ENCODE results near the gene CCNG2.

Gene CCNG2

DNA sequence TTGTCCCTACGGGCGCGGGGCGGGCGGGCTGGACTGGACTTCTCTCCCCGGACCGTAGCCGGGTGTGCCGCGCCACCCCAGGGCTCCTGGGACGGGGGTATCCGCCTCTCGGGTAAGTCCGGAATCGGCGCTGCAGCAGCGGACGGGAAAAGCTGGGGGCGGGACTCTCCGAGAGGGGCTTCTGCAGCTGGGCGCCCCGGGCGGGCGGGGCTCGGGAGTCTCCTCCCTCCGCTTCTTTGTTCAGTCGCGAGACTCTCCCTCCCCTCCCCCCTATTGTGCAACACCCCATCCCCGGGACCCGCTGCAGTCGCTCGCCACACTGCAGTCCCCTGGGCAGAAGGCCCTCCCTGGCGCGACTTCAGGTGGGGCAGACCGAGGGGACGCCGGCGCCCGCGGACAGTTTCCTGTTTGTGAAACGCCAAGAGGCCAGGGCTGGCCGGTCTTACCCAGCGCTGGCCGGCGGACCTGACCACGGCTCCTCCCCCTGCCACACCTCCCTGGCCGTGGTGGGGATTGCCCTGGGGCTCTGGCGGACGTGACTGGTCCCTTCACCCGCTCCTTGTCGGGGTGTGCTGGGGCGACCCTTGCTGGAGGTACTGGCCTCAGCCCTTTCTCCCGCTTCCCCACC, 966 bp downstream of the CCNG2 start:
- Mint-ChIP-seq H3K9me3 (no peaks in the 10 kb centered on the region), H3K36me3 (peaks cover 3% of the 10 kb centered on the region), H3K27ac (no peak overlapping the region), H3K4me1 (peaks cover 39% of the 10 kb centered on the region), H3K27me3 (no peaks in the 10 kb centered on the region), H3K4me3 (peak overlapping the region; percentile 96)

- peaks cover 43% of the 10 kb centered on the region for H3K4me1 Mint-ChIP-seq
- H3K36me3 Mint-ChIP-seq, result peaks cover 4% of the 10 kb centered on the region
- H3K4me3 Mint-ChIP-seq, result peak overlapping the region; percentile 96
- peak overlapping the region; percentile 55 for H3K27ac Mint-ChIP-seq
- H3K27me3 Mint-ChIP-seq, result no peaks in the 10 kb centered on the region
- no peaks in the 10 kb centered on the region for H3K9me3 Mint-ChIP-seq
Measured at GRCh38 chr4:77158487-77158861, 1.5 kb downstream of the CCNG2 start.

DNA sequence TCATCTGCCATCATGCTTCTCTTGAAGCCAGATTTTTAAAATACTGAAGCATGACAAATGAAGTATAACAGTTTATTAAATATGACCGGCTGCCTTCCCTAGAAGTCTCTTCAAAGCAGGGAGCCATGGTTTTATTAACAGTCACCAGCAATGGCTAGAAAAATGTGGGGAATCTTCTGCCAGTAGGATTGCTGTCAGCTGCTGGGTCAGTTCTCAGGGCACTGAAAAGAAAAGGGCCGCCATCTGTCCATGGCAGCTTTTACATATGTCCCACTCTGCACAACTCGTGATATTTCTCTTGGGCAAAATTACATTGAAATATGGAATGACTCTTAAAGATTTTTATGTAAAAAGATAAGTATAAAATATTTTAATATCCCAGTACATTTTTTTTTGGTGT, 2.8 kb downstream of the CCNG2 start:
- no peak overlapping the region for H3K27ac Mint-ChIP-seq
- no peaks in the 10 kb centered on the region for H3K9me3 Mint-ChIP-seq
- no peak overlapping the region for H3K4me3 Mint-ChIP-seq
- peaks cover 43% of the 10 kb centered on the region for H3K4me1 Mint-ChIP-seq
- peaks cover 4% of the 10 kb centered on the region for H3K36me3 Mint-ChIP-seq
- H3K27me3 Mint-ChIP-seq, result no peaks in the 10 kb centered on the region

- peaks cover 6% of the 10 kb centered on the region for H3K36me3 Mint-ChIP-seq
- H3K27me3 Mint-ChIP-seq, result no peaks in the 10 kb centered on the region
- H3K27ac Mint-ChIP-seq, result no peak overlapping the region
- H3K4me3 Mint-ChIP-seq, result no peak overlapping the region
- H3K9me3 Mint-ChIP-seq, result no peaks in the 10 kb centered on the region
- peaks cover 24% of the 10 kb centered on the region for H3K4me1 Mint-ChIP-seq
Measured at GRCh38 chr4:77163641-77164040, 6.6 kb downstream of the CCNG2 start.

- Mint-ChIP-seq H3K4me1 (peaks cover 13% of the 10 kb centered on the region), H3K9me3 (no peaks in the 10 kb centered on the region), H3K27ac (no peak overlapping the region), H3K4me3 (no peak overlapping the region), H3K36me3 (peaks cover 7% of the 10 kb centered on the region), H3K27me3 (no peaks in the 10 kb centered on the region)
Measured at GRCh38 chr4:77167173-77167572, 10.2 kb downstream of the CCNG2 start.

GRCh38 chr4:77167866-77168265, 10.9 kb downstream of the CCNG2 start:
- Mint-ChIP-seq H3K9me3 (no peaks in the 10 kb centered on the region), H3K4me1 (peaks cover 10% of the 10 kb centered on the region), H3K27ac (no peak overlapping the region), H3K36me3 (peaks cover 5% of the 10 kb centered on the region), H3K4me3 (no peak overlapping the region), H3K27me3 (no peaks in the 10 kb centered on the region)

GRCh38 chr4:77169481-77169880, 12.5 kb downstream of the CCNG2 start:
- Mint-ChIP-seq H3K4me1 (peaks cover 4% of the 10 kb centered on the region), H3K36me3 (peaks cover 3% of the 10 kb centered on the region), H3K9me3 (no peaks in the 10 kb centered on the region), H3K27ac (no peak overlapping the region), H3K4me3 (no peak overlapping the region), H3K27me3 (no peaks in the 10 kb centered on the region)

GRCh38 chr4:77170926-77171325, 13.9 kb downstream of the CCNG2 start:
- no peaks in the 10 kb centered on the region for H3K9me3 Mint-ChIP-seq
- no peaks in the 10 kb centered on the region for H3K27me3 Mint-ChIP-seq
- no peaks in the 10 kb centered on the region for H3K4me1 Mint-ChIP-seq
- peaks cover 3% of the 10 kb centered on the region for H3K36me3 Mint-ChIP-seq
- H3K27ac Mint-ChIP-seq, result no peak overlapping the region
- H3K4me3 Mint-ChIP-seq, result no peak overlapping the region

- peaks cover 3% of the 10 kb centered on the region for H3K36me3 Mint-ChIP-seq
- H3K4me3 Mint-ChIP-seq, result no peak overlapping the region
- H3K4me1 Mint-ChIP-seq, result no peaks in the 10 kb centered on the region
- no peaks in the 10 kb centered on the region for H3K9me3 Mint-ChIP-seq
- no peak overlapping the region for H3K27ac Mint-ChIP-seq
- H3K27me3 Mint-ChIP-seq, result no peaks in the 10 kb centered on the region
Measured at GRCh38 chr4:77172336-77172735, 15.3 kb downstream of the CCNG2 start.

DNA sequence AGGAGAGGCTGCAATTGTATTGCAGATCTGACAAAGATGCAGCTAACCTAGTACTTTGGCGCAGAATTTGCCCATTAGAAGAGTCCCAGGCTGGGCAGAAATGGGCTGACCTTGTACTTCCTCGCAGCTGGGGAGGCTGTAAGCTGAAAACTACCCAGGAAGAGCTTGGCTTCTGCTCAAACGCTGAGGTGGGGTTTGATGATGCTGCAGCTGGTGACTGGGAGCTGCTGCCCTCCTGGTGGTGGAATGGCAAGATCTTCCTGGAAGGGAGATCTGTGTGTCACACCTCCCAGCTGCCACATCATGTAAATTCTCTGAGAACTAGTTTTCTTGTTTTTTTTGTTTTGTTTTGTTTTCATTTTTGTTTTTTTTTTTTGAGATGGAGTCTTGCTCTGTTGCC, 17.4 kb downstream of the CCNG2 start:
- no peaks in the 10 kb centered on the region for H3K27me3 Mint-ChIP-seq
- no peaks in the 10 kb centered on the region for H3K4me1 Mint-ChIP-seq
- H3K9me3 Mint-ChIP-seq, result no peaks in the 10 kb centered on the region
- peaks cover 2% of the 10 kb centered on the region for H3K36me3 Mint-ChIP-seq
- H3K4me3 Mint-ChIP-seq, result no peak overlapping the region
- H3K27ac Mint-ChIP-seq, result no peak overlapping the region

DNA sequence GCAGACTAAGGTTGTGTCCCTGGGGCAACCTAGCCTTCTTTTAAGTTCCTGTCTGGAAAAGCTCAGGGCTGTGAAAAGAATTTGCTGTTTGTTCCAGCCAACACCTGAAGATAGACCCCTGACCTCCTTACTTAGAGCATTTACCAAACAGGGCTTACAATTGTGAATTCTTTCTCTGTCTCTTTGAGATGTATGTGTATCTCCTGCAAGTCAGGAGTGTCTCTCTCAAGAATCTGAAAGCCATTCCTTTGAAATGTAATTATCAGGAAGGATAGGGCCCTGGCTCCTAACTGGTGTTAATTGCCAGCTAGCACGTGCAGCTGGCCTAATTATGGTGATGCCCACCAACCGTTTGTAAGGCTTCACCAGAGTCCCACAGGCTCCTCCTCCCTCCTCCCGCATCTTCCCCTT, 18.2 kb downstream of the CCNG2 start:
- H3K9me3 Mint-ChIP-seq, result no peaks in the 10 kb centered on the region
- H3K36me3 Mint-ChIP-seq, result peaks cover 2% of the 10 kb centered on the region
- H3K27ac Mint-ChIP-seq, result no peak overlapping the region
- H3K4me3 Mint-ChIP-seq, result no peak overlapping the region
- no peaks in the 10 kb centered on the region for H3K4me1 Mint-ChIP-seq
- no peaks in the 10 kb centered on the region for H3K27me3 Mint-ChIP-seq

GRCh38 chr4:77176640-77177039, 19.6 kb downstream of the CCNG2 start:
- Mint-ChIP-seq H3K9me3 (no peaks in the 10 kb centered on the region), H3K4me3 (no peak overlapping the region), H3K4me1 (no peaks in the 10 kb centered on the region), H3K36me3 (peaks cover 1% of the 10 kb centered on the region), H3K27ac (no peak overlapping the region), H3K27me3 (no peaks in the 10 kb centered on the region)

GRCh38 chr4:77177199-77177598, 20.2 kb downstream of the CCNG2 start:
- no peaks in the 10 kb centered on the region for H3K9me3 Mint-ChIP-seq
- no peaks in the 10 kb centered on the region for H3K27me3 Mint-ChIP-seq

GRCh38 chr4:77178560-77178959, 21.6 kb downstream of the CCNG2 start:
- Mint-ChIP-seq H3K4me1 (no peaks in the 10 kb centered on the region), H3K27ac (no peak overlapping the region), H3K9me3 (no peaks in the 10 kb centered on the region), H3K27me3 (no peaks in the 10 kb centered on the region), H3K4me3 (no peak overlapping the region), H3K36me3 (no peaks in the 10 kb centered on the region)

More at GRCh38 chr4:77177199-77177598, 20.2 kb downstream of the CCNG2 start:
- Mint-ChIP-seq H3K36me3 (no peaks in the 10 kb centered on the region), H3K4me1 (no peaks in the 10 kb centered on the region), H3K4me3 (no peak overlapping the region), H3K27ac (no peak overlapping the region)

DNA sequence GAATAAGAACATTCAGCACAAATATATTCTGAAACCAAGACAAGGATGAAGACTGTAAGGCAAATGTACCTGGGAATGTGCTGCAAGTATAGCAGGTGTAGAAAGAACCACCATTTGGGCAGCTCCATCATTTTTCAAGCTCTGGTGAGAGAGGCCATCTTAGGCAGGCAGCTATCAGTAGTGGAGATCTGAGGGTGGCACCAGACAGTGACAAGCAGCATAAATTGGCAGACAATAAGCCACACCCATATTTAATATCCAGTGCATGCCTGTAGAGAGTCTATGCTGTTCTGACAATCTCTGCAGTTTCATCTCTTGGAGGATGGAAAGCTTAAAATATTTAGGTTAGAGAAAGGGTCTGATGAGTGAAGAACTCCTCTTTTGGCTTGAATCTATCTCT, 22.5 kb downstream of the CCNG2 start:
- H3K9me3 Mint-ChIP-seq, result no peaks in the 10 kb centered on the region
- H3K4me3 Mint-ChIP-seq, result no peak overlapping the region
- no peak overlapping the region for H3K27ac Mint-ChIP-seq
- no peaks in the 10 kb centered on the region for H3K27me3 Mint-ChIP-seq
- no peaks in the 10 kb centered on the region for H3K4me1 Mint-ChIP-seq
- no peaks in the 10 kb centered on the region for H3K36me3 Mint-ChIP-seq

DNA sequence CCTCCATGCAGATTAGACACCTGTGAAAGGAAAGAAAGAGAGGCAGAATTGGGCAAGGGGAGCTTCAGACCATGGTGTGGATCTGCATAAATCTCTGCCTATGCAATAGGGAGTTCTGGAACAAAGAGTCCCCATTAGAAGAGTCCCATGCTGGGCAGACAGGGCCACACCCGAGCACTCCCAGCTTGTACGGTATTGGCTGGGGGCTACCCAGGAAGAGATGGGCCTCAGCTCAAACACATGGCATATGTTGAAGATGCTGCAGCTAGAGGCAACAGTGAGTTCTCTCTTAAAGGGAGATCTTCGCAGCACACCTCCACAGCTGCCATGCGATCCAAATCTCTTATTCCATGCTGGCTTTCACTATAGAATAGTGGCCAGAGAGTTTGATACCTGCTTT, 24.7 kb downstream of the CCNG2 start:
- Mint-ChIP-seq H3K36me3 (no peaks in the 10 kb centered on the region), H3K9me3 (no peaks in the 10 kb centered on the region), H3K4me1 (no peaks in the 10 kb centered on the region), H3K27me3 (no peaks in the 10 kb centered on the region), H3K27ac (no peak overlapping the region), H3K4me3 (no peak overlapping the region)

DNA sequence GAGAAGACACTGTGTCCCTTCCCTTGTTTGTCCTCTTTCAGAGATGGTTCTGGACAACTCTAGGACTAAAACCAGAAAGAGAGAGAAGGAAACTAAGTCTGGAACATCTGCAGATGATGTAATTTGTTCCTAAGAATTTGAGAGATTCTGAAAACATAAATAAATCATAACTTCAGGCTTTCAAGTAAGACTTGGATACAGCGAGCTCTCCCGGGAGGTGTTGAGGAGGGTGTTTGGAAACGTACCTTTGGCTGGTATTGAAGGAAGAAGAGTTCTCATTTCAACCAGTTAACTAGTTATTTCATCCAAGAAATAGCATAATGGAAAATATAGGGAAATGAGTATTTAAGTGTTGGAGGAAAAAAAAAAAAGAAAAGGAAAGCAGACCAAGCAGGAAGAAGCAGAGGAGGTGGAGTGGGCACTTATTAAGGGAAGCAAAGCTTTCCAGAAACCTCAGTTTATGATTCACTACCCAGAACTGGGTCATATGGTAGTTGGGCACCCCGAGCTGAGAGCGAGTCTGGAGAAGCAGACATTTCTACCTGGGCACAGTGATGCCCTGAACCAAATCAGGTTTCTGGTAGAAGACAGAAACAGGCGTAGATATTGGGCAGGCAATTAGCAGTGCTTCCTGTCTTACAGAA, 26.9 kb downstream of the CCNG2 start:
- no peaks in the 10 kb centered on the region for H3K9me3 Mint-ChIP-seq
- H3K4me3 Mint-ChIP-seq, result no peak overlapping the region
- H3K4me1 Mint-ChIP-seq, result no peaks in the 10 kb centered on the region
- H3K36me3 Mint-ChIP-seq, result no peaks in the 10 kb centered on the region
- H3K27ac Mint-ChIP-seq, result peak overlapping the region; percentile 33
- H3K27me3 Mint-ChIP-seq, result peaks cover 2% of the 10 kb centered on the region

Measured in activated naive CD4-positive, alpha-beta T cell treated with anti-CD3 and anti-CD28 coated beads, Interleukin-2, amount 50 U/mL, for 24 hours (primary cell).